WTC11 (cell line): ENCODE results near the gene TMEM50B. TPM values are rescaled to one million over a fixed set of nuclear protein-coding genes. Genes with fewer than 3 reads are reported as not detected.

ENCODE experiments used
- ATAC-seq: fragments of 200-7000 bp; cut with Tn5 transposase; 2 replicates; pipeline ENCODE4 v1.10.0; 2021; ENCODE audit warnings: mild to moderate bottlenecking, moderate library complexity
- CTCF ChIA-PET: fragments of 300-600 bp; sonication (Branson Sonifier 250); formaldehyde crosslinking; loops from one replicate; lab custom pipeline; 2021; ENCODE audit warnings: antibody characterized with exemption; lab: Charles Lee
- POLR2A ChIA-PET: fragments of 350-600 bp; sonication (Branson Sonifier 250); formaldehyde crosslinking; loops from one replicate; lab custom pipeline; 2021; ENCODE audit warnings: antibody characterized with exemption; lab: Charles Lee
- DNase-seq: peaks from one replicate; pipeline ENCODE4 v3.0.0; 2021; ENCODE audit warnings: low spot score
- H3K27ac Mint-ChIP-seq: 2 replicates; pipeline ENCODE4 v1.8.0; 2021; ENCODE audit warnings: mixed read lengths
- H3K27me3 Mint-ChIP-seq: 2 replicates; pipeline ENCODE4 v1.8.0; 2021; ENCODE audit warnings: low read depth, mild to moderate bottlenecking, moderate library complexity, mixed read lengths
- H3K36me3 Mint-ChIP-seq: 2 replicates; pipeline ENCODE4 v1.8.0; 2021; ENCODE audit warnings: mixed read lengths
- H3K4me1 Mint-ChIP-seq: 2 replicates; pipeline ENCODE4 v1.8.0; 2022; ENCODE audit warnings: mixed read lengths
- H3K4me3 Mint-ChIP-seq: 2 replicates; pipeline ENCODE4 v1.8.0; 2021; ENCODE audit warnings: mild to moderate bottlenecking, moderate library complexity, mixed read lengths
- H3K9me3 Mint-ChIP-seq: 2 replicates; pipeline ENCODE4 v1.8.0; 2021; ENCODE audit warnings: mixed read lengths
- CBFB ChIP-seq: sonication (generic); formaldehyde crosslinking; IDR thresholded peaks from 2 replicates; pipeline ENCODE4 v1.8.1; 2022; ENCODE audit warnings: mild to moderate bottlenecking, low read depth, missing genetic modification reagents
- CREB1 ChIP-seq: sonication (generic); formaldehyde crosslinking; IDR thresholded peaks from 2 replicates; pipeline ENCODE4 v1.8.0; 2023; ENCODE audit warnings: mild to moderate bottlenecking, missing genetic modification reagents
- ELF4 ChIP-seq: sonication (generic); formaldehyde crosslinking; IDR thresholded peaks from 2 replicates; pipeline ENCODE4 v1.8.1; 2022; ENCODE audit warnings: low read depth, mild to moderate bottlenecking, moderate library complexity, missing genetic modification reagents
- EMX1 ChIP-seq: fragments of 250-450 bp; sonication (Bioruptor Pico); IDR thresholded peaks from 2 replicates; pipeline ENCODE4 v1.8.0; 2021; ENCODE audit warnings: mild to moderate bottlenecking
- FOXP1 ChIP-seq: sonication (generic); formaldehyde crosslinking; IDR thresholded peaks from 2 replicates; pipeline ENCODE4 v1.8.0; 2022; ENCODE audit warnings: missing genetic modification reagents, mild to moderate bottlenecking, moderate library complexity, borderline replicate concordance
- GABPB1 ChIP-seq: sonication (generic); formaldehyde crosslinking; IDR thresholded peaks from 2 replicates; pipeline ENCODE4 v1.8.1; 2023; ENCODE audit warnings: mild to moderate bottlenecking, missing genetic modification reagents
- GTF2I ChIP-seq: fragments of 250-450 bp; sonication (Bioruptor Pico); conservative IDR thresholded peaks from 2 replicates; pipeline ENCODE4 v1.4.0; 2021; ENCODE audit warnings: mild to moderate bottlenecking
- JUN ChIP-seq: sonication (generic); formaldehyde crosslinking; IDR thresholded peaks from 2 replicates; pipeline ENCODE4 v1.8.0; 2023; ENCODE audit warnings: mild to moderate bottlenecking, missing genetic modification reagents
- MXD4 ChIP-seq: fragments of 250-450 bp; sonication (Bioruptor Pico); IDR thresholded peaks from 2 replicates; pipeline ENCODE4 v1.8.0; 2021; ENCODE audit warnings: mild to moderate bottlenecking, moderate library complexity, borderline replicate concordance
- NFYB ChIP-seq: sonication (generic); formaldehyde crosslinking; conservative IDR thresholded peaks from 2 replicates; pipeline ENCODE4 v1.8.0; 2022; ENCODE audit warnings: low read depth, missing genetic modification reagents
- NR2C2 ChIP-seq: sonication (generic); formaldehyde crosslinking; IDR thresholded peaks from 2 replicates; pipeline ENCODE4 v1.8.0; 2022; ENCODE audit warnings: mild to moderate bottlenecking, missing genetic modification reagents
- RELA ChIP-seq: sonication (generic); formaldehyde crosslinking; IDR thresholded peaks from 2 replicates; pipeline ENCODE4 v1.8.1; 2022; ENCODE audit warnings: missing genetic modification reagents, mild to moderate bottlenecking, borderline replicate concordance
- SMAD3 ChIP-seq: sonication (generic); formaldehyde crosslinking; IDR thresholded peaks from 2 replicates; pipeline ENCODE4 v1.8.0; 2022; ENCODE audit warnings: missing genetic modification reagents, mild to moderate bottlenecking, borderline replicate concordance
- SOX15 ChIP-seq: fragments of 250-450 bp; sonication (Bioruptor Pico); IDR thresholded peaks from 2 replicates; pipeline ENCODE4 v1.9.0; 2021; ENCODE audit warnings: mild to moderate bottlenecking
- SP1 ChIP-seq: sonication (generic); formaldehyde crosslinking; conservative IDR thresholded peaks from 2 replicates; pipeline ENCODE4 v1.8.1; 2022; ENCODE audit warnings: missing genetic modification reagents
- TCF7 ChIP-seq: sonication (generic); formaldehyde crosslinking; IDR thresholded peaks from 2 replicates; pipeline ENCODE4 v1.8.0; 2022; ENCODE audit warnings: mild to moderate bottlenecking, low read depth, missing genetic modification reagents, moderate library complexity
- TP53 ChIP-seq: sonication (generic); formaldehyde crosslinking; IDR thresholded peaks from 2 replicates; pipeline ENCODE4 v1.8.1; 2023; ENCODE audit warnings: mild to moderate bottlenecking, missing genetic modification reagents
- ZNF121 ChIP-seq: sonication (generic); formaldehyde crosslinking; IDR thresholded peaks from 2 replicates; pipeline ENCODE4 v1.8.0; 2023; ENCODE audit warnings: missing genetic modification reagents
- ZNF263 ChIP-seq: sonication (generic); formaldehyde crosslinking; IDR thresholded peaks from 2 replicates; pipeline ENCODE4 v1.8.1; 2022; ENCODE audit warnings: low read depth, mild to moderate bottlenecking, moderate library complexity, missing genetic modification reagents
- total RNA-seq: library from RNA; stranded (reverse); gene quantifications from 3 replicates; pipeline ENCODE4 v1.2.3, GENCODE V29; 2021
- TF ChIP-seq, protein P1 (sequence below): sonication (generic); formaldehyde crosslinking; IDR thresholded peaks from 2 replicates; pipeline ENCODE4 v1.8.0; 2022; ENCODE audit warnings: mild to moderate bottlenecking, missing genetic modification reagents
- TF ChIP-seq, protein P2 (sequence below): sonication (generic); formaldehyde crosslinking; IDR thresholded peaks from 2 replicates; pipeline ENCODE4 v1.8.1; 2022; ENCODE audit warnings: mild to moderate bottlenecking, missing genetic modification reagents, moderate library complexity, borderline replicate concordance
- TF ChIP-seq, protein P3 (sequence below): sonication (generic); formaldehyde crosslinking; IDR thresholded peaks from 2 replicates; pipeline ENCODE4 v1.8.1; 2022; ENCODE audit warnings: missing genetic modification reagents, borderline replicate concordance
- TF ChIP-seq, protein P4 (sequence below): fragments of 250-450 bp; sonication (Bioruptor Pico); IDR thresholded peaks from 2 replicates; pipeline ENCODE4 v1.9.0; 2021; ENCODE audit warnings: mild to moderate bottlenecking
- TF ChIP-seq, protein P5 (sequence below): sonication (generic); formaldehyde crosslinking; IDR thresholded peaks from 2 replicates; pipeline ENCODE4 v1.8.1; 2023; ENCODE audit warnings: mild to moderate bottlenecking, moderate library complexity, missing genetic modification reagents
- TF ChIP-seq, protein P6 (sequence below): sonication (generic); formaldehyde crosslinking; IDR thresholded peaks from 2 replicates; pipeline ENCODE4 v1.8.1; 2022; ENCODE audit warnings: mild to moderate bottlenecking, moderate library complexity, missing genetic modification reagents
- TF ChIP-seq, protein P7 (sequence below): sonication (generic); formaldehyde crosslinking; conservative IDR thresholded peaks from 2 replicates; pipeline ENCODE4 v1.8.1; 2022; ENCODE audit warnings: mild to moderate bottlenecking, missing genetic modification reagents

TMEM50B gene
- total RNA-seq, 1 experiment from 2014 or later: 25.4 TPM

DNA sequence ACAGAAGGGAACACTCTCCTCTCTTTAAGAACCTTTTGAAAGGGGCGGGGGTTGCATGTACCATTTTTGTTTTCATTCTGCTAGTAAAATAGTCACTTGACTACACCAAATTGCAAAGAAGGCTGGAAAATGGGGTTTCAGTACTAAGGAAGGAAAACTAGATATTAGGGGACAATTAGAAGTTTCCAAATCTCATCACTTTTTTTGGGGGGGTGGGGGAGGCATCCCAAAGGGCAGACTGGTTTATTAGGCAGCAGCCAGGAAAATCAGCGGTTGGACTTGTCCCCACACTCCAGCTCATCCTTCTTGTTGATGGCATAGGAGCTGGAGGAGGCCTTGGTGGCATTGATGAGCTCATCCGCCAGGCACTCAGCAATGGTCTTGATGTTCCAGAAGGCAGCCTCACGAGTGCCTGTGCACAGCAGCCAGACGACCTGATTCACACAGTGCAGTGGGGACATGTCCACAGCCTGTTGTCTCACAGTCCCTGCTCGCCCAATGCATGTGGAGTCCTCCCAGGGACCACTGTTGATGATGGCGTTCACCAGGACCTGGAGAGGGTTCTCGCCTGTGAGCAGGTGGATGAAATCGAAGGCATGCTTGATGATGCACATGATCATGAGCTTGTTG, 1.7 kb upstream of the TMEM50B start (continued):
- TF ChIP-seq, protein P1, sequence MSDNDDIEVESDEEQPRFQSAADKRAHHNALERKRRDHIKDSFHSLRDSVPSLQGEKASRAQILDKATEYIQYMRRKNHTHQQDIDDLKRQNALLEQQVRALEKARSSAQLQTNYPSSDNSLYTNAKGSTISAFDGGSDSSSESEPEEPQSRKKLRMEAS (CRISPR knock-in tag): no peak
- TF ChIP-seq CBFB: no peak
- TF ChIP-seq, protein P2, sequence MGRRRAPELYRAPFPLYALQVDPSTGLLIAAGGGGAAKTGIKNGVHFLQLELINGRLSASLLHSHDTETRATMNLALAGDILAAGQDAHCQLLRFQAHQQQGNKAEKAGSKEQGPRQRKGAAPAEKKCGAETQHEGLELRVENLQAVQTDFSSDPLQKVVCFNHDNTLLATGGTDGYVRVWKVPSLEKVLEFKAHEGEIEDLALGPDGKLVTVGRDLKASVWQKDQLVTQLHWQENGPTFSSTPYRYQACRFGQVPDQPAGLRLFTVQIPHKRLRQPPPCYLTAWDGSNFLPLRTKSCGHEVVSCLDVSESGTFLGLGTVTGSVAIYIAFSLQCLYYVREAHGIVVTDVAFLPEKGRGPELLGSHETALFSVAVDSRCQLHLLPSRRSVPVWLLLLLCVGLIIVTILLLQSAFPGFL (CRISPR knock-in tag): no peak
- no peak for TF ChIP-seq SP1 (CRISPR knock-in tag)
- TF ChIP-seq ZNF263: no peak

DNA sequence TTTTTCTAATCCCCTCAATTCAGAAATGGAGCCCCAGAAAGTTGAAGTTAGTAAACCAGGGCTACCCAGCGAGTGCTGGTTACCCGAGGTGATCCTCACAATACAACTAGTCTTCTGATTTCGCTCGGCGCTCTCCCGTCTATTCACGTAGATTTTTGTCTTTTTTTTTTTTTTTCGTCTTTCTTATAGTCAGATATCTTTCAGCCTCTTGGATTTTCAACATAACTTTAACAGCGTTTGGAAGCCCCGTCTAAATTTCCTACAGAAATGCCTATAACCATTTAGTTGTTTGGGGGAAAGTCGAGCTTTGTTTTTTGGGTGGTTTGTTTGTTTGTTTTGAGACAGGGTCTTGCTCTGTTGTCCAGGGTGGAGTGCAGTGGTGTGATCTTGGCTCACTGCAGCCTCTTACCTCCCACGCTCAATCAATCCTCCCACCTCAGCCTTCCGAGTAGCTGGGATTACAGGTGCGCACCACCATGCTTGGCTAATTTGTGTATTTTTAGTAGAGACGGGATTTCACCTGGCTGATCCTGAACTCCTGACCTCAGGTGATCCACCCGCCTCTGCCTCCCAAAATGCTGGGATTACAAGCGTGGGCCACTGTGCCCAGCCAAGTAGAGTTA, 818 bp upstream of the TMEM50B start:
- no peak for ATAC-seq

DNA sequence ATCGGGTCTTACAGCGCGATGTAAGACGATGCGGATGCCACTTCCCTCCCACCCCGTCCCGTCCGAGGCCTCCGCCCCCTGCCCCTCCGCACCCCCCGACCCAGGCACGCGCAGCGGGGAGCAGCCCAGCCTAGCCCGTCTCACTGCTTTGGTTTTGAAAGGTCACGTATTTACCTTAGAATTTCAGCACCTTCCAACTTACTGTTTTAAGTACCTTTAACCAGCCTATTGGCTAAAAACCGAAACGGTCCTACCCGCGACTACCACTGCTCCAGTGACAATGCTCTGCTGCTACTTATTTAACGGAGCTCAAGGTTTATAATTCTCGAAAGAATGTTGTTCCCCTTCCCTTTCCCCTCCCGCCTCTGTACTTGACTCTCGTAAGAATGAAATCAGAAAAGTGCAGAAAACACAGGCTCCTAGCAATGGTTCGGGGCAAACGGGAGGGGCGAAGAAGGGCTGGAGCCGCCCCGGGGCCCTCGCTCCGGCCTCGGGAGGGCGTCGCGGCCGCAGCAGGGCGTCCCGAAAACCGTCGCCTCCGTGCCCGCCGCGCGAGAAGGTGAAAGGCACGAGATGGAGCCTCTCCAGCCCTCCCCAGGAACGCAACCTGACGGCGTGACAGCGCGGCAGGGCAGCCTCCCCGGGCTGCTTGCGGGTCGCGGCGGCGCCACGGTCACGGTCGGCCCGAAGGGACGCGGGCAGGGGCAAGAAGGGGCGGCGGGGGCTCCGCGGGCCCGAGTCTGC, 667 bp downstream of the TMEM50B start:
- H3K36me3 Mint-ChIP-seq: no peaks in the 10 kb centered on the region
- H3K27ac Mint-ChIP-seq: peak overlapping the region; percentile 53; the same call in 1 of the 2 replicates
- H3K4me3 Mint-ChIP-seq: peak overlapping the region; percentile 79
- POLR2A ChIA-PET: interaction anchor here (0.7 to 3.0 kb wide), 3 partner anchors 12 to 110 kb away, joined by 3 to 15 read pairs (median 4); partner anchors contain the start of gene DNAJC28
- H3K9me3 Mint-ChIP-seq: no peaks in the 10 kb centered on the region
- ATAC-seq: peak; percentile 2
- DNase-seq: peak; percentile 69
- CTCF ChIA-PET: interaction anchor here (0.5 to 2.1 kb wide), 12 partner anchors 10 to 413 kb away, joined by 3 to 14 read pairs (median 4); partner anchors contain the start of gene DNAJC28
- H3K27me3 Mint-ChIP-seq: peaks cover 8% of the 10 kb centered on the region
- H3K4me1 Mint-ChIP-seq: peaks cover 6% of the 10 kb centered on the region
- no peak for TF ChIP-seq TCF7
- no peak for TF ChIP-seq NFYB (CRISPR knock-in tag)
- TF ChIP-seq CREB1 (CRISPR knock-in tag): no peak
- TF ChIP-seq, protein P3, sequence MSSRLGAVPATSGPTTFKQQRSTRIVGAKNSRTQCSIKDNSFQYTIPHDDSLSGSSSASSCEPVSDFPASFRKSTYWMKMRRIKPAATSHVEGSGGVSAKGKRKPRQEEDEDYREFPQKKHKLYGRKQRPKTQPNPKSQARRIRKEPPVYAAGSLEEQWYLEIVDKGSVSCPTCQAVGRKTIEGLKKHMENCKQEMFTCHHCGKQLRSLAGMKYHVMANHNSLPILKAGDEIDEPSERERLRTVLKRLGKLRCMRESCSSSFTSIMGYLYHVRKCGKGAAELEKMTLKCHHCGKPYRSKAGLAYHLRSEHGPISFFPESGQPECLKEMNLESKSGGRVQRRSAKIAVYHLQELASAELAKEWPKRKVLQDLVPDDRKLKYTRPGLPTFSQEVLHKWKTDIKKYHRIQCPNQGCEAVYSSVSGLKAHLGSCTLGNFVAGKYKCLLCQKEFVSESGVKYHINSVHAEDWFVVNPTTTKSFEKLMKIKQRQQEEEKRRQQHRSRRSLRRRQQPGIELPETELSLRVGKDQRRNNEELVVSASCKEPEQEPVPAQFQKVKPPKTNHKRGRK (CRISPR knock-in tag): no peak
- TF ChIP-seq RELA (CRISPR knock-in tag): no peak
- no peak for TF ChIP-seq TP53
- no peak for TF ChIP-seq NR2C2 (CRISPR knock-in tag)
- TF ChIP-seq GABPB1 (CRISPR knock-in tag): no peak
- TF ChIP-seq, protein P4, sequence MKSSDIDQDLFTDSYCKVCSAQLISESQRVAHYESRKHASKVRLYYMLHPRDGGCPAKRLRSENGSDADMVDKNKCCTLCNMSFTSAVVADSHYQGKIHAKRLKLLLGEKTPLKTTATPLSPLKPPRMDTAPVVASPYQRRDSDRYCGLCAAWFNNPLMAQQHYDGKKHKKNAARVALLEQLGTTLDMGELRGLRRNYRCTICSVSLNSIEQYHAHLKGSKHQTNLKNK: no peak
- no peak for TF ChIP-seq SOX15
- no peak for TF ChIP-seq JUN
- no peak for TF ChIP-seq SMAD3 (CRISPR knock-in tag)
- TF ChIP-seq, protein P5, sequence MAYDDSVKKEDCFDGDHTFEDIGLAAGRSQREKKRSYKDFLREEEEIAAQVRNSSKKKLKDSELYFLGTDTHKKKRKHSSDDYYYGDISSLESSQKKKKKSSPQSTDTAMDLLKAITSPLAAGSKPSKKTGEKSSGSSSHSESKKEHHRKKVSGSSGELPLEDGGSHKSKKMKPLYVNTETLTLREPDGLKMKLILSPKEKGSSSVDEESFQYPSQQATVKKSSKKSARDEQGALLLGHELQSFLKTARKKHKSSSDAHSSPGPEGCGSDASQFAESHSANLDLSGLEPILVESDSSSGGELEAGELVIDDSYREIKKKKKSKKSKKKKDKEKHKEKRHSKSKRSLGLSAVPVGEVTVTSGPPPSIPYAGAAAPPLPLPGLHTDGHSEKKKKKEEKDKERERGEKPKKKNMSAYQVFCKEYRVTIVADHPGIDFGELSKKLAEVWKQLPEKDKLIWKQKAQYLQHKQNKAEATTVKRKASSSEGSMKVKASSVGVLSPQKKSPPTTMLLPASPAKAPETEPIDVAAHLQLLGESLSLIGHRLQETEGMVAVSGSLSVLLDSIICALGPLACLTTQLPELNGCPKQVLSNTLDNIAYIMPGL (CRISPR knock-in tag): 0 out of 2 replicates have a peak, but pooled peaks have one; percentile 43
- TF ChIP-seq FOXP1 (CRISPR knock-in tag): no peak
- TF ChIP-seq MXD4 (CRISPR knock-in tag): no peak
- no peak for TF ChIP-seq ELF4
- TF ChIP-seq ZNF263: 0 out of 2 replicates have a peak, but pooled peaks have one; percentile 23
- TF ChIP-seq, protein P6, sequence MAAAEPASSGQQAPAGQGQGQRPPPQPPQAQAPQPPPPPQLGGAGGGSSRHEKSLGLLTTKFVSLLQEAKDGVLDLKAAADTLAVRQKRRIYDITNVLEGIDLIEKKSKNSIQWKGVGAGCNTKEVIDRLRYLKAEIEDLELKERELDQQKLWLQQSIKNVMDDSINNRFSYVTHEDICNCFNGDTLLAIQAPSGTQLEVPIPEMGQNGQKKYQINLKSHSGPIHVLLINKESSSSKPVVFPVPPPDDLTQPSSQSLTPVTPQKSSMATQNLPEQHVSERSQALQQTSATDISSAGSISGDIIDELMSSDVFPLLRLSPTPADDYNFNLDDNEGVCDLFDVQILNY (CRISPR knock-in tag): peak; percentile 53; the same call in 1 of the 2 replicates
- TF ChIP-seq EMX1 (CRISPR knock-in tag): no peak

More for the DNA sequence above, 818 bp upstream of the TMEM50B start:
- ChIA-PET POLR2A (interaction anchor here (0.9 to 3.0 kb wide), 5 partner anchors 11 to 307 kb away, joined by 3 to 15 read pairs (median 4); partner anchors contain the start of gene DNAJC28), CTCF (interaction anchor here (0.6 to 2.5 kb wide), 19 partner anchors 10 to 742 kb away, joined by 3 to 14 read pairs (median 3); partner anchors contain the start of genes DNAJC28 and GART)
- no peaks in the 10 kb centered on the region for H3K36me3 Mint-ChIP-seq
- peaks cover 8% of the 10 kb centered on the region for H3K27me3 Mint-ChIP-seq
- no peaks in the 10 kb centered on the region for H3K9me3 Mint-ChIP-seq
- H3K4me3 Mint-ChIP-seq: peak overlapping the region; percentile 82
- no peak for DNase-seq
- peaks cover 6% of the 10 kb centered on the region for H3K4me1 Mint-ChIP-seq
- TF ChIP-seq, protein P7, sequence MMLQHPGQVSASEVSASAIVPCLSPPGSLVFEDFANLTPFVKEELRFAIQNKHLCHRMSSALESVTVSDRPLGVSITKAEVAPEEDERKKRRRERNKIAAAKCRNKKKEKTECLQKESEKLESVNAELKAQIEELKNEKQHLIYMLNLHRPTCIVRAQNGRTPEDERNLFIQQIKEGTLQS (CRISPR knock-in tag): no peak
- TF ChIP-seq ZNF121 (peak; percentile 96), GTF2I (CRISPR knock-in tag) (0 out of 2 replicates have a peak, but pooled peaks have one; percentile 44)
- peak overlapping the region; percentile 97 for H3K27ac Mint-ChIP-seq
